Transverse colon (tissue), 3 donors: ENCODE measurements around the gene TMEM132D.

ENCODE experiments used
- CTCF ChIP-seq, 5 experiments: fragments of 200-600 bp in 3 of 5; fragments of 450-650 bp in 2 of 5; sonication (generic) in 3 of 5; IDR thresholded peaks; 1 replicate in 2 of 5; 2 replicates in 3 of 5; pipeline ENCODE4 v1.5.1; 2016 to 2017; ENCODE audit warnings: antibody characterized with exemption in 5 of 5, inconsistent platforms in 3 of 5, mild to moderate bottlenecking in 2 of 5, moderate library complexity in 1 of 5
- POLR2A ChIP-seq: fragments of 450-650 bp; IDR thresholded peaks from one replicate; pipeline ENCODE4 v1.6.1; 2016; ENCODE audit warnings: antibody characterized with exemption, mild to moderate bottlenecking, moderate library complexity

GRCh38 chr12:129877411-129877810 lies 26.4 kb downstream of the TMEM132D start:
- TF ChIP-seq CTCF (IDR thresholded peaks at IDR 0.05): no peak
- no peak for TF ChIP-seq POLR2A
